ENCODE data around the gene FAM180B. TPM values are rescaled to one million over a fixed set of nuclear protein-coding genes. Genes with fewer than 3 reads are reported as not detected.

Gene FAM180B
- total RNA-seq, 1 experiment from 2014 or later: not detected

DNA sequence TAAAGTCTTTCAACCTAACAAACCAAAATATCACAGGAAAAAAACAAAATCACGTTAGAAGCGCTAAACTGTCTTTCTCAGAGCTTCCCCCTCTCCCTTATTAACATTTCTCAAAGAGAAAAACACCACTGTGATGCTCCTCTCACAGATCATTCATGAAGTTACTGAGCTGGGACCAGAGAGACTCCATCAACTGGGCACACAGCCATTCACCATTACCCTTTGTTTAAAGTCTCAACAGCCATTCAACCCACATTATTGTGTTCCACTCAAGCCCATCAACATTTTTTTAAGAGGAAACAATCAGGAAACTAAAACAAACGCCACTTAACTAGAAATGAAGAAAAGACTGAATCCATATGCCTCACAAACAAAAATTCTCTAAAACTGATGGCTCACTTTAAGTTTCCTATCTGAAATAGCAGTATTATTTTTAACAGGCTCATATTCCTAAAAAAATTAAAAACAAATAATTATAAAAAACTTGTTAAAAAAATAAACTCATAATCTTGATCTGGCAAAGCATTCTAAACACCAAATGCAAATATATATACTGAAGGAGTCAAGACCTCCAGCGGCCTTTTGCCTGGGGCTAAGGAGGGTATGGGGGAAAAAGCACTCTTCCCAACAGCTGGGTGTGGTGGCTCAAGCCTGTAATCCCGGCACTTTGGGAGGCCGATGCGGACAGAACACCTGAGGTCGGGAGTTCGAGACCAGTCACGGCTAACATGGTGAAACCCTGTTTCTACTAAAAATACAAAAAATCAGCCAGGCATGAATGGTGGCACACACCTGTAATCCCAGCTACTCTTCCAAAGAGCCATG is 47.5 kb upstream of the FAM180B start:
- H2AFZ ChIP-seq (ENCODE audit: low read depth, low read length, poor library complexity, severe bottlenecking): no peak overlapping the region
- intact Hi-C loops (cut with micrococcal nuclease): no loop called here
- no peak for ATAC-seq

GRCh38 chr11:47539681-47540039 is 46.8 kb upstream of the FAM180B start:
- Histone ChIP-seq H3K9ac (ENCODE audit: low read length) (no peak overlapping the region), H3K4me2 (ENCODE audit: low read length) (peak overlapping the region; percentile 52), H3K27me3 (ENCODE audit: insufficient read depth, low read length) (no peaks in the 10 kb centered on the region), H3K4me3 (replicated peaks in 1 of 2; ENCODE audit: low read depth in 1 of 2, low read length in 2 of 2) (no peak overlapping the region), H3K9me3 (ENCODE audit: control insufficient read depth in 1 of 2, insufficient read depth in 1 of 2, low read depth in 1 of 2, low read length in 2 of 2) (no peaks in the 10 kb centered on the region), H2AFZ (ENCODE audit: low read depth, low read length, poor library complexity, severe bottlenecking) (no peak overlapping the region), H3K27ac (ENCODE audit: low read depth, low read length) (no peak overlapping the region; the same call in 1 of the 2 replicates), H4K20me1 (ENCODE audit: insufficient read depth) (peaks cover 32% of the 10 kb centered on the region; the same call in 1 of the 2 replicates), H3K4me1 (ENCODE audit: control insufficient read depth in 1 of 2, insufficient read depth in 2 of 2, low read length in 2 of 2) (peaks cover 14 to 35% of the 10 kb centered on the region in 2 experiments; a peak in 3 of 4 replicates), H3K36me3 (ENCODE audit: control insufficient read depth in 1 of 2, insufficient read depth in 2 of 2, low read length in 2 of 2) (no peaks in the 10 kb centered on the region; a peak in 1 of 4 replicates), H3K79me2 (ENCODE audit: insufficient read depth, low read length) (peaks cover 100% of the 10 kb centered on the region), H3K9me2 (ENCODE audit: insufficient read depth) (no peaks in the 10 kb centered on the region)
- intact Hi-C loops (cut with micrococcal nuclease): no loop called here
- POLR2A ChIA-PET: interaction anchor here (1.2 kb wide), 1 partner anchor 12 kb away, joined by 3 read pairs; no protein-coding TSS in a partner anchor
- no TSS peak for BruUV-seq (replicated peaks)
- TF ChIP-seq, protein P1, sequence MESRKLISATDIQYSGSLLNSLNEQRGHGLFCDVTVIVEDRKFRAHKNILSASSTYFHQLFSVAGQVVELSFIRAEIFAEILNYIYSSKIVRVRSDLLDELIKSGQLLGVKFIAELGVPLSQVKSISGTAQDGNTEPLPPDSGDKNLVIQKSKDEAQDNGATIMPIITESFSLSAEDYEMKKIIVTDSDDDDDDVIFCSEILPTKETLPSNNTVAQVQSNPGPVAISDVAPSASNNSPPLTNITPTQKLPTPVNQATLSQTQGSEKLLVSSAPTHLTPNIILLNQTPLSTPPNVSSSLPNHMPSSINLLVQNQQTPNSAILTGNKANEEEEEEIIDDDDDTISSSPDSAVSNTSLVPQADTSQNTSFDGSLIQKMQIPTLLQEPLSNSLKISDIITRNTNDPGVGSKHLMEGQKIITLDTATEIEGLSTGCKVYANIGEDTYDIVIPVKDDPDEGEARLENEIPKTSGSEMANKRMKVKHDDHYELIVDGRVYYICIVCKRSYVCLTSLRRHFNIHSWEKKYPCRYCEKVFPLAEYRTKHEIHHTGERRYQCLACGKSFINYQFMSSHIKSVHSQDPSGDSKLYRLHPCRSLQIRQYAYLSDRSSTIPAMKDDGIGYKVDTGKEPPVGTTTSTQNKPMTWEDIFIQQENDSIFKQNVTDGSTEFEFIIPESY (IDR thresholded peaks at IDR 0.05; ENCODE audit: extremely low read depth, insufficient replicate concordance, low read length): no peak
- TF ChIP-seq, protein P2, sequence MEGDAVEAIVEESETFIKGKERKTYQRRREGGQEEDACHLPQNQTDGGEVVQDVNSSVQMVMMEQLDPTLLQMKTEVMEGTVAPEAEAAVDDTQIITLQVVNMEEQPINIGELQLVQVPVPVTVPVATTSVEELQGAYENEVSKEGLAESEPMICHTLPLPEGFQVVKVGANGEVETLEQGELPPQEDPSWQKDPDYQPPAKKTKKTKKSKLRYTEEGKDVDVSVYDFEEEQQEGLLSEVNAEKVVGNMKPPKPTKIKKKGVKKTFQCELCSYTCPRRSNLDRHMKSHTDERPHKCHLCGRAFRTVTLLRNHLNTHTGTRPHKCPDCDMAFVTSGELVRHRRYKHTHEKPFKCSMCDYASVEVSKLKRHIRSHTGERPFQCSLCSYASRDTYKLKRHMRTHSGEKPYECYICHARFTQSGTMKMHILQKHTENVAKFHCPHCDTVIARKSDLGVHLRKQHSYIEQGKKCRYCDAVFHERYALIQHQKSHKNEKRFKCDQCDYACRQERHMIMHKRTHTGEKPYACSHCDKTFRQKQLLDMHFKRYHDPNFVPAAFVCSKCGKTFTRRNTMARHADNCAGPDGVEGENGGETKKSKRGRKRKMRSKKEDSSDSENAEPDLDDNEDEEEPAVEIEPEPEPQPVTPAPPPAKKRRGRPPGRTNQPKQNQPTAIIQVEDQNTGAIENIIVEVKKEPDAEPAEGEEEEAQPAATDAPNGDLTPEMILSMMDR (IDR thresholded peaks at IDR 0.05 in 2 of 3, conservative IDR thresholded peaks at IDR 0.05 in 1 of 3; ENCODE audit: borderline replicate concordance in 1 of 3, insufficient read depth in 1 of 3, low read depth in 2 of 3, low read length in 2 of 3): peak in 1 of 3 experiments; percentile 25; a peak in 1 of 6 replicates
- no peak for TF ChIP-seq ZNF274 (IDR thresholded peaks at IDR 0.05; ENCODE audit: low read depth, low read length)
- no peak for TF ChIP-seq EGR1 (IDR thresholded peaks at IDR 0.05; ENCODE audit: low read depth)
- no peak for TF ChIP-seq ATF3 (IDR thresholded peaks at IDR 0.05)
- CTCF ChIA-PET: interaction anchor here (0.9 to 2.3 kb wide), 3 partner anchors 10 to 14 kb away, joined by 3 to 9 read pairs (median 3); no protein-coding TSS in a partner anchor
- ATAC-seq: no peak
- RAD21 ChIA-PET (ENCODE audit: low non-redundant PET in 1 of 2, low total read pairs in 2 of 2, uncharacterized antibody in 2 of 2, unreplicated experiment in 2 of 2): no interaction called here
- DNase-seq (ENCODE audit: low read depth, low spot score): no peak

More for the DNA sequence above, 47.5 kb upstream of the FAM180B start:
- Histone ChIP-seq H3K4me2 (ENCODE audit: low read length) (no peak overlapping the region), H3K4me1 (ENCODE audit: control insufficient read depth in 1 of 2, insufficient read depth in 2 of 2, low read length in 2 of 2) (peaks cover 14 to 35% of the 10 kb centered on the region in 2 experiments; a peak in 3 of 4 replicates), H3K9me2 (ENCODE audit: insufficient read depth) (no peaks in the 10 kb centered on the region), H3K9me3 (ENCODE audit: control insufficient read depth in 1 of 2, insufficient read depth in 1 of 2, low read depth in 1 of 2, low read length in 2 of 2) (no peaks in the 10 kb centered on the region), H3K9ac (ENCODE audit: low read length) (no peak overlapping the region), H3K79me2 (ENCODE audit: insufficient read depth, low read length) (peaks cover 100% of the 10 kb centered on the region), H3K36me3 (ENCODE audit: control insufficient read depth in 1 of 2, insufficient read depth in 2 of 2, low read length in 2 of 2) (no peaks in the 10 kb centered on the region; a peak in 1 of 4 replicates), H3K27ac (ENCODE audit: low read depth, low read length) (no peak overlapping the region), H3K27me3 (ENCODE audit: insufficient read depth, low read length) (no peaks in the 10 kb centered on the region), H3K4me3 (replicated peaks in 1 of 2; ENCODE audit: low read depth in 1 of 2, low read length in 2 of 2) (no peak overlapping the region), H4K20me1 (ENCODE audit: insufficient read depth) (peaks cover 26% of the 10 kb centered on the region; the same call in 1 of the 2 replicates)
- ChIA-PET CTCF (interaction anchor here (0.9 to 1.2 kb wide), 2 partner anchors 10 to 15 kb away, joined by 3 read pairs; no protein-coding TSS in a partner anchor), RAD21 (ENCODE audit: low non-redundant PET in 1 of 2, low total read pairs in 2 of 2, uncharacterized antibody in 2 of 2, unreplicated experiment in 2 of 2) (no interaction called here), POLR2A (interaction anchor here (1.2 kb wide), 1 partner anchor 13 kb away, joined by 3 read pairs; no protein-coding TSS in a partner anchor)
- TF ChIP-seq CEBPB (IDR thresholded peaks at IDR 0.05; ENCODE audit: low read depth): no peak
- no peak for TF ChIP-seq ELF1 (IDR thresholded peaks at IDR 0.05; ENCODE audit: borderline replicate concordance, low read depth)
- no peak for TF ChIP-seq YY1 (IDR thresholded peaks at IDR 0.05; ENCODE audit: extremely low read depth, insufficient replicate concordance, low read depth, low read length)
- no peak for TF ChIP-seq JUND (IDR thresholded peaks at IDR 0.05)
- no peak for TF ChIP-seq ATF3 (IDR thresholded peaks at IDR 0.05)
- TF ChIP-seq ZFX (IDR thresholded peaks at IDR 0.05): no peak
- TF ChIP-seq POLR2A (IDR thresholded peaks at IDR 0.05; ENCODE audit: borderline replicate concordance, extremely low read depth, insufficient read depth, insufficient read length): no peak
- no peak for TF ChIP-seq EGR1 (IDR thresholded peaks at IDR 0.05; ENCODE audit: low read depth)
- DNase-seq (ENCODE audit: low read depth, low spot score): no peak
- TSS peak; percentile 19 for BruUV-seq (replicated peaks)
